NCI-H1105 (cell line): Measurements from ENCODE around the gene SLCO4A1.

Experiments
- DNase-seq: peaks from one replicate; lab custom pipeline; 2025; lab: John Stamatoyannopoulos, UW

Gene SLCO4A1

GRCh38 chr20:62701161-62702012 lies 59.1 kb downstream of the SLCO4A1 start:
- DNase-seq, result no peak

- DNase-seq, result no peak
These were observed 59.7 kb downstream of the SLCO4A1 start for GRCh38 chr20:62702013-62702300.

DNA sequence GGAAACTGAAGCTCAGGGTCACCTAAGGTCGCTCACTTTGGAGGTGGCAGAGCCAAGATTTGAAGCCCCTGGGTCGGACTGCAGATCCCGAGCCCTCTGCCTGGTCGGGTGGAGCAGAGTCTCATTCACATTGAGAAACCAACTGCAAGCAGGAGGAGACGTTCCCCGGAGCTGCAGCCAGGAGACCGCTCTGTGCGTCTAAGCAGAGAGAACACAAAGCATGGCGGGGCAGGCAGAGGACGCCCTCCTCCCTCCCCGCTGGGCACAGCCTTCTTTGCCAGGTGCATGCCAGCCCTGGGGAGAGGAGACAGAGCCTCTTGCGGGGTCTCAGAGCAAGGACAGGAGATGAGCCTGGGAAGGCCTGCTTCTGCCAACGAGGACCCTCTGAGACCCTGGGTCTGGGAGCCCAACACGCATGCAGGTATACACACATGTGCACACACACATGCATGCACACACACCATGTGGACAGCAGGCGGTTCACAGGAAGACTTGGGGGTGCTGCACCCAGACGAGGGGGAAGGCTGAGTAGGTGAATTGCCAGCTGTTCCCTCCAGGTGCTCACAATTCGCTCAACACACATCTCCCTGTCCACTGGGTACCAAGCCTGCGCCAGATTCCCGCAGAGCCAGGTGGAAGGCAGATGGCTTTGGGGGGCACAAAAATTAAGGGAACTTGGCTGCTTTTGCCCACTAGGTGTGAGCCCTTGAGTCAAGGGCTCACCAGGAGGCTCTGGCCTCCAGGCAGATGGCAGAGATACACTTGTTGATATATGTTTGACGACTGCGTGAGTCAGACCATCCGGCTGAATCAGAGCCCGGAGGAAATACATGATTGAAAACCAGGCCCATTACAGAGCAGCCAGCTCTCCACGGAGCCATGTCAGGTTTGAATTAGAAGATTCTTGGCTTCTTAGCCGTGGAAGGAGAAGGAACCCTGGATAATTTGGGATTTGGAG lies 60.9 kb downstream of the SLCO4A1 start:
- no peak for DNase-seq

- no peak for DNase-seq
These were observed 61.5 kb downstream of the SLCO4A1 start for GRCh38 chr20:62703853-62704228.

DNA sequence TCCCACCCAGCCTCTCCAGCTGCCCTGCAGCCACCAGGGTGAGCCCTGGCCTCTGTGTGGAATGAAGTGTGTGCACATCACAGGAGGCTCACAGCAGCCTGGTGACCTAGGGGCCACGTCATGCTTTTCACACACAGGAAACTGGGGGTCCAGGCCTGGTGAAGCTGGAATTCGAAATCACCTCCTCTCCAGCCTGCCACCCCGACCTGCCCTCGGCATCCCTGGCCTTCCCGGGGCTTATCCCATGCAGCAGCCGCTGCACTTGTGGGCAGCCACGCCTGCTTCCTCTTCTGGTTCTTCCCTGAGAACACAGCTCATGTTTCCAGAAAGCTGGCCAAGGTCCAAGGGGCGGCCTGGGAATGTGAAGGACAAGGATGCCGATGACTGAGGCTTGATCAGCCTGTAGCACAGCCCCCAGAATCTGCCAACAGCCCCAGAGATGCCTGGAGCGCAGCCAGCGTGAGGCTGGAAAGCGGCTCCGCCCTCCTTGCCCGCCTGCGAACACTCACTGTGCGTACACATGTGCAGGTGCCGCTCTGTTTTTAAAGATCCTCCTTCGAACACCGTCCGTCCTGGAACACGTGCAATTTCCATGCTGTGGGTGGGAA lies 62.1 kb downstream of the SLCO4A1 start:
- DNase-seq, result peak; percentile 99

DNA sequence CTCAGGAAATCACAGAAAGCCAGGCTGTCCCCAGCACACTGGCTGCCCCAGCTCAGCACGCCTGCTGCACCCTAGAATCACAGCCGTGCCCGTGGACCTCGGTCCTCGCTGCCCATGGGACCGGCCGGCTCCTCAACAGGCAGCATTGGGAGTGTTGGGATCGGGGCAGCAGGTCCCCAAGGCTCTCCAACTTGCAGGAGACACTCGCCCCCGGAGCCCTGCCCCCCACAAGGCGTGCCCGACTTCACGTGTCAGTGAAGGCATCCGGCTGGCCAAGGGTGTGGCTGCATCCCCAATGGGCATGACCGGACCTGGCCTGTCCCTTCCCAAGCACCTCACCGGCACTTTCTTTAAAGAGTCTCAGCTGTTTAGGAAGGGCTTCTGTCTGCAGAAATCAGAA lies 63.3 kb downstream of the SLCO4A1 start:
- DNase-seq, result no peak

- DNase-seq, result no peak
These were observed 64.0 kb downstream of the SLCO4A1 start for GRCh38 chr20:62706344-62706743.

DNA sequence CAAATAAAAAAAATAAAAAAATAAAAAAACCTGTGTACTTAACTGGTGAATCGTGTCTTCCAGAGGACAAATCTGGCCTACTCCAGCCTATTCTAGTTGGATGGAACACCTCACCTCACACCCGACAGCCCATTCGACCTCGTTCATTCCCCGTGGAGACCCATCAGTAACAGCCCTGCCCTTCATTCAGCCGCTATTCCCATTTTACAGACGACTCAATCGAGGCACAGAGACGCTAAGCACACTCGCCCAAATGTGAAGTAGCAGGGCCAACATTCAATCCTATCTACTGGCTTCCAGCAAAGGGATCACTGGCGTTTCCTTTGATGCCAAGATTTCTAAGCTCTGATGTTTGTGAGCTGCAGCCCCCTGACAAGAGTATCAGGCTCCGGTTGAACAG lies 64.6 kb downstream of the SLCO4A1 start:
- DNase-seq, result no peak

GRCh38 chr20:62707276-62707920 lies 65.1 kb downstream of the SLCO4A1 start:
- DNase-seq, result no peak

DNA sequence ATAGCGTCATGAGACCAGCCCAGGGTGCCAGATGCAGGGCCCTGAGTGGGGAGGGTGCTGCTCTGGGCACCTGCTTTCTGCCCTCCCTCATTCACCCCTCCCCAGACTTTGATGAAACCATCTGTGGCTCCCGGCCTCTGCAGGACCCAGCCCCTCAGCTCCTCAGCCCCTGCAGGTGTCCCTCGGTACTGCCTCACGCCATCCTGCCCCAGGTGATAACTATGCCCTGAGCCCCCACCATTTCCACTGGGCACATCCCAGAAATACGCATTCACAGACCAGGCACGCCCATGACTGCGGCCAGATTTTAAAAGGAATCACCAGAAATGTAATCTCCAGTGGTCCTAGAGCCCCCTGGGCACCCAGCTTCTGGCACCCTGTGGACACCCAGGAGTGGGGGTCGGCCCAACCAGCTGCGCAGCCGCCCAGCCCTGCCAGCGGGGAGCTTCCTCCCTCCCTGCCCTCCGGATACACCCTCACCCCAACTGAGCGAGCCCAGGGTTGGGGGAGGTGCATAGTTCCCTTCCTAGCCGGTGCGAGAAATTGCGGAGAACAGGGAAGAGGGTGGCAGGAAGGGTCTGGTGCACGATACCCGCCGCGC lies 65.7 kb downstream of the SLCO4A1 start:
- peak; percentile 27 for DNase-seq

DNA sequence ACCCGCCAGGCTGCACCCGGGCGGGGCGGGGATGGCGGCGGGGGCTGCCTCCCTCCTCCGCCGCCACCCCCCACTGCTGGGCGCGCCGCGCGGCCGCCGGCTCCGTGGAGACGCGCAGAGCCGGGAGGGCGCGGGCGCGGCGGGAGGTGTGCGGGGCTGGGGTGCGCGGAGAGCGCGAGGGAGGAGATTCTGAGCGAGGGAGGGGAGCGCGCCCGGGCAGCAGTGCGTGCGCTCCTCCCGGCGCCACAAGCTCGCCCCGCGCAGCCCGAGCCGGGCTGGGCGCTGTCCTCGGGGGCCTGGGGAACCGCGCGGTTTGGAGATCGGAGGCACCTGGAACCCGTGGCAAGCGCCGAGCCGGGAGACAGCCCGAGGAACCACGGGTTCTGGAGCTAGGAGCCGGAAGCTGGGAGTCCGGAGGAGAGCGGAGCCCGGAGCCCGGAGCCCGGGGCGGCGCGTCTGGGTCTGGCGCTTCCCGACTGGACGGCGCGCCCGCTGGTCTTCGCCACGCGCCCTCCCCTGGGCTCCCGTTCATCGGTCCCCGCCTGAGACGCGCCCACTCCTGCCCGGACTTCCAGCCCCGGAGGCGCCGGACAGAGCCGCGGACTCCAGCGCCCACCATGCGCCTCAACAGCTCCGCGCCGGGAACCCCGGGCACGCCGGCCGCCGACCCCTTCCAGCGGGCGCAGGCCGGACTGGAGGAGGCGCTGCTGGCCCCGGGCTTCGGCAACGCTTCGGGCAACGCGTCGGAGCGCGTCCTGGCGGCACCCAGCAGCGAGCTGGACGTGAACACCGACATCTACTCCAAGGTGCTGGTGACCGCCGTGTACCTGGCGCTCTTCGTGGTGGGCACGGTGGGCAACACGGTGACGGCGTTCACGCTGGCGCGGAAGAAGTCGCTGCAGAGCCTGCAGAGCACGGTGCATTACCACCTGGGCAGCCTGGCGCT lies 66.6 kb downstream of the SLCO4A1 start, which contains the start of gene NTSR1:
NTSR1 (plus strand) TSS at position 246 of the 946 bp plus-strand sequence; CDS start at position 618, 372 bp downstream.
- DNase-seq, result no peak

GRCh38 chr20:62709537-62709905 lies 67.2 kb downstream of the SLCO4A1 start:
- DNase-seq, result no peak

DNA sequence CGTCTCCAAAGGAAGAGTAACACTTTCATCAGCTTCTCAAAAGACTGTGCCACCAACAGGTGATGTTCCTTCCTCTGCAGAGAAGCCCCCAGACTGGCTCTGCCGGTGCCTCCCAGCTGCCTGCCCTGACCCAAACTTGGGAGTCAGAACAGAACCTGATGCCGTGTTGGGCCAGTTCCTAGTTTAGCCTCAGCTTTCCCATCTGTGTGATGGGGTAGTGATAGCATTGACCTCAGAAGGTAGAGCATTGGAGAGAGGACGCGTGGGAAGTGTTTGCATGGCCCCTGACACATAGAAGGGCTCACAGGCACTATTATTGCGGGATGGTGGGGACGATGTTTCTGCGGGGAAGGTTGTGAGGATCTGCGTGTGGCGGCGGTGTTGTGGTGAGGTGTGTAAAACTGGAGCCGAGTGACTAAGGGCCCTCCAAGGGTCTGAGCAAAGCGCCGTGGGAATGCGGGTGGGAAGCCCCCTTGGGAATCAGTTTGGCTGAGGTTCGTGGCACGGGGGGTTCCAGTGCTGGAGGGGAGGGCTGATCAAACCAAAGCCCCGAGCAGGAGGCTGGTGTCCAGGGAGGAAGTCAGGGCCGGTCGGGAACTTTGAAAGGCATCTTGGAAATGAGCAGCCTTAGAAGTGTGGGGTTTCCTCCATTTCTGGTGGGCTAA lies 68.0 kb downstream of the SLCO4A1 start:
- no peak for DNase-seq

- no peak for DNase-seq
These were observed 68.8 kb downstream of the SLCO4A1 start for GRCh38 chr20:62710886-62711702.

- DNase-seq, result peak; percentile 78
These were observed 69.4 kb downstream of the SLCO4A1 start for GRCh38 chr20:62711703-62712101.

DNA sequence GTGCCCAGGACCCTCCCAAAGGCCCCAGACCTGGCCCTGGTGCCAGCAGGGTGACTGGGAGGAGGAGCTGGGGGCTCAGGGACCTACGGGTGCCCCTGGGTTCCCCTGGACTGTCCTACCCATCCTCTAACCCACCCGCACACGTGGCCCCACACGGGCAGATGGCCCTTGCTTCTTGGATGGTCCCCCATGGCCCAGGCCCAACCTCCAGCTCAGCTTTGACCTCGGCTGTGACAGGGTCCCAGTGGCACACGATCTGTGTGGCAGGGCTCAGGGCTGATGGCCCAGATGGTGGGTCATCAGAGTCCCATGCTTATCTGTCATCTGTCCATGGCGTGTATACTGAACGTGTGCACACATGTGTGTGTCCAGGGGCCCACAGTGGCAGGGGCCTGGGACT lies 70.3 kb downstream of the SLCO4A1 start:
- no peak for DNase-seq

DNA sequence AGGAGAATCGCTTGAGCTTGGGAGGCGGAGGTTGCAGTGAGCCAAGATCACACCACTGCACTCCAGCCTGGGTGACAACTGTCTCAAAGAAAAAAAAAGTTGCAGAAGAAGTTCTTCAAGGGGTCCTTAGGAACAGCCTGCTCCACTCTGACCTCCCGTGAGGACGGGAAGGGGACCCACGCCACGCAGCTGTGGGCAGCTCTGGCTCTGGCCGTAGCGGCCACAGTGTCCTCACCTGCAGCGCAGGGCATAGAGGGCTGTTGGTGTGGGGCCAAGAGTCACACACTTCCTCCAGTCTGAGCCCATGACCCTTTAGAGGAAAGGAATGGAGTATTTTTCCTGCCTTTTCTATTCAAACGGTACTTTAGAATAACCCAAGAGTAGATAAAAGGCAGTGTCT lies 71.7 kb downstream of the SLCO4A1 start:
- DNase-seq, result no peak

GRCh38 chr20:62714799-62715198 lies 72.5 kb downstream of the SLCO4A1 start:
- no peak for DNase-seq

- no peak for DNase-seq
These were observed 72.9 kb downstream of the SLCO4A1 start for GRCh38 chr20:62715201-62715600.
